TTC549 (cell line): ENCODE measurements around the gene GNPDA1.
A peak's percentile ranks its signal among the peaks of the same experiment; 100 is the strongest.

Experiments
- FAIRE-seq: peaks from 2 replicates; lab custom pipeline; 2012; peaks lifted over from hg19 to GRCh38; lab: Jason Lieb, UNC

The GNPDA1 gene

GRCh38 chr5:141992349-141992963 lies 20.4 kb downstream of the GNPDA1 start:
- peak; percentile 89 for FAIRE-seq

- no peak for FAIRE-seq
These were observed 23.1 kb downstream of the GNPDA1 start for GRCh38 chr5:141989720-141990119.

DNA sequence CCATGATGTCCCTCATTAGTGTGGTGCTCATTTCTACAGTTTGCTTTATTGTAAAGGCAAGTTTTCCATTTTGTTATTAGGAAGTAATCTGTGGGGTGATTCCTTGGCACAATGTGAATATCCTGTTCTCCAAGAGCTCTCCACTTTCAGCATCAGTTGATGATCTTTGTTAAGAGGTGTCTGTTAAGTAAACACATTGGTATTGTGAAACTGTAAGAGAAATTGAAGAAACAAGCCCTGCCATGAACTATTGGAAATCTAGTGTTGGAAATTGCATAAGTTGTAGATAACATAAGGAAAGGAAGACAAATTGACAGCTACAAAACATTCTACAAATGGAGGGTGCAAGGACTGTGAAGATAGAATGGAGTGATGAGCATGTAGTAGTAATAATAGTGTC lies 26.8 kb downstream of the GNPDA1 start:
- no peak for FAIRE-seq

DNA sequence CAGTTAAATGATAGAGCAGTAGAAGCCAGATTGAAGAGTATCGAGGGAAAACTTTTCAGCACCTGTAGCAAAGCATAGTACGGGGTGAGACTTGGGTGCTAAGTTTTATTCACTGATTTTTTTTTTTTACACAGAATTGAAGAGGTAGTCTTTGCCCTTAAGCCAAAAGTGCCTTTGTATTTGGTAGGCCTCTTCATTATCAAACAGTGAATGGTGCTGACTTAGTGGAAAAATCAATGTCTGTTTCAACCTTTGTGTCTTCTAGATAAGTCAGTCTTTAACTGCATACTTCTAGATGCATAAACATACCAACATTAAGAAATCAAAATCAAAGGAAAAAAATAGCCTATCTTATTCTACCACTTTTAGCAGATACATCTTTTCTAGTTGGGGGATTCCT lies 30.2 kb downstream of the GNPDA1 start:
- no peak for FAIRE-seq

GRCh38 chr5:141978389-141978788 lies 34.4 kb downstream of the GNPDA1 start:
- FAIRE-seq: no peak

DNA sequence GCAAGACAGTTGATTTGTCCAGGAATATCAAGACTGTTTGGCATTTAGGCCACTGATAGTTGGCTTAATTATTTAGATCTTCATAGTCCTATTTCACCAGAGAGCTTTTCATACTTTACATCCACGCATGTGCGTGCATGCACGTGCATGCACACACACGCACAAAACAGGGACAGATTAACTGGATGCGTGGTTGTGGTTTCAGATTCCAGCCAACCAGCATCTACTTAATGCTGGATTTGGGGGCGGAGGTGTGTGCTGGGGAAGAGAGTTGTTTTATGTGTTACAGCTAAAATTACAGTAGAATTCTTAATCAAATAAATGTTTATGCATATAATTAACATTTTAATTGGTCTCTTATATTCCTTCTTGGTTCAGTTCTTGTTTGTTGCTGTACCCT lies 36.7 kb downstream of the GNPDA1 start:
- FAIRE-seq: no peak

DNA sequence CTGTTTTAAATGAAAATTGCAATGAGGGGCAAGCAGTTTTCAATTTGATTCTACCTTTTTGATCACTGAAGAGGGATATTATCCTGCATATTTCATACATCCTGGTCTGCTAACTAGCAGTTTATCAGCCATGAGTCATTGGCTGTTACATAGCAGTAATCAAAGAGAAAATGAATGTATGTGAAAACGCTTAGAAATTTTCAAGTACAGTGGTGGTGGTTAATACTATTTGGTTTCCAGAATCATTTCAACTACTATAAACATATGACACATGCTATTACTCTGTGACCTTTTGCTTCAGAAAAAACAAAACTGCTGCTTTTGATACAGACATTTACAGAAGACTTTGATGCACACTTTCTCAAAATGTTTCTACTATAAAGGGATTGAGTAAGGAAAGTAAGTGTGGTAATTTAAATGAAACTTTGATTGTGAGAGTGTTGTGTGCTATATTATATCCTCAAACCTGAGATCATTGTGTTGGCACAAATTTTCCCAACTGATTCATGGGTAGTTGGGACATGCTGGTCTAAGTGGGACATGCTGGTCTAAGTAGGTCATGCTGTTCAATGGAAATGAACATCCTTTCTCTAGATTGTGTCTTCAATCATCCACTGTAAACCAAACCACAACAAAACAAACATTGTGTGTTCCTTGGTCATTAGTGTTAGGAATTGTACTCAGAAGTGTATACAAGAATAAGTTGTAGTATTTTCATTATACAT lies 38.8 kb downstream of the GNPDA1 start:
- no peak for FAIRE-seq

DNA sequence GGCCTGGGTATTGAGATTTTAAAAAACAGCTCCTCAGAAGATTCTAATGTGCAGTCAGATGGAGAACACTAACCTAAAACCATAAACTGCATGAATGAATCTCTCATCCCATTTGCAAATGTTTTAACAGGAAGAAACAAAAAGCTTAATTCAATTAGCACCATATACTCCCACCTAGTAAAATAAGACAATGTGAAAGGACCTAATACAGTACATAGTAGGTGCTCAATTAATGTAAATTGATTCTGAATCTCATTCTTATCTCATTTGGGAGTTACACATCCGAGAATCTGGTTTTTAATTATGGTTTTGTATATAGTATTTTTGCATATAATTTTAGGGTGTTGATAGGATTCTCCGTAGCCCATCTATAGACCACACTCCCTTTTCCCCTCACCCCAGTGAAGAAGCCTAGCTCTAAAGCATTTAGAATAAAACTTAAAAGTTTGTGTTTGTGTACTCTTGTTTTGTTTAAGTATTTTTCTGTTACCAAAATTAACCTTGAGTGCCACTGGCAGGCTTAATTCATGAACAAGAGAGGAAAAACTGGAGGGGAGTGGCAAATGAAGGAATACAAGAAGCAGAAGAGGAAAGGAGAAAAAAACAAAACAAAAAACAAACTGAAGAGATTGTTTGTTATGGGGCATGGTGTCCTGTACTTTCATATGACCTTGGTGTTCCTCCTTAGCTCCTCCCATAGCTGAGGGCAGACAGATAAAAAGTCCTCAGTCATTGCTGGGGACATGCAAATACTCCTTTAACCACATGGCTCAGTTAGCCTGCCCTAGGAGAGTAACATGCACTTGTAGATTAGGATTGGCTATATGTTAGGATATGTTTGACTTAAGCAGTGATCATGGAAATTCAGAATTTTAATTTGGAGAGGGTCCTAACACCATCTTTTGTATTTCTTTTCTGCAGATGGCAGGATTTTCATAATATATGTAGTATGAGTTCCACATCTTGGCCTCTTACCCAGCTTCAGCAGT lies 42.8 kb downstream of the GNPDA1 start:
- FAIRE-seq: no peak

GRCh38 chr5:141968914-141969608 lies 43.8 kb downstream of the GNPDA1 start, which contains the start of gene RNF14:
RNF14 (plus strand) TSS chr5:141969105; CDS start chr5:141973589, 4,484 bp downstream.
- FAIRE-seq: no peak

- FAIRE-seq: no peak
These were observed 45.9 kb downstream of the GNPDA1 start for GRCh38 chr5:141966963-141967333.

GRCh38 chr5:141966275-141966962 lies 46.4 kb downstream of the GNPDA1 start:
- no peak for FAIRE-seq

DNA sequence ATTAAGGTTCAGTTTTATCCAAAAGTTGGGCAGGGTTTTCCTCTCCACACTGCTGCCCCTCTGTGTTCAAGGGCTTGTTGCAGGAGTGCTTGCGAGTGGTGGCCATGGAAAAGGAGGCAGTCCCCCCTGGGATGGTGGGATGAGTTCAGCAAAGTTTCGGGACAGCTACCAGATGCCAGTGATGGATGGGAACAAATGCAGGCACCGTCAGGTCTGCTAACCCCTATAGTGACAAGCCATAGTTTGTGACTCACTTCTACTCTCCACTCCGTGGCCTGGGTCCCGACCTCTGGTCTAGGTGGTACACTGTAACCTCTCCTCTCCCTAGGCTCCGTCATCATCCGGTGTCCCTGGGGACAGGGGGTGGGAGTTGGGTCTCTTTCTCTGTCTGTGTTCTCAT lies 47.8 kb downstream of the GNPDA1 start:
- no peak for FAIRE-seq

DNA sequence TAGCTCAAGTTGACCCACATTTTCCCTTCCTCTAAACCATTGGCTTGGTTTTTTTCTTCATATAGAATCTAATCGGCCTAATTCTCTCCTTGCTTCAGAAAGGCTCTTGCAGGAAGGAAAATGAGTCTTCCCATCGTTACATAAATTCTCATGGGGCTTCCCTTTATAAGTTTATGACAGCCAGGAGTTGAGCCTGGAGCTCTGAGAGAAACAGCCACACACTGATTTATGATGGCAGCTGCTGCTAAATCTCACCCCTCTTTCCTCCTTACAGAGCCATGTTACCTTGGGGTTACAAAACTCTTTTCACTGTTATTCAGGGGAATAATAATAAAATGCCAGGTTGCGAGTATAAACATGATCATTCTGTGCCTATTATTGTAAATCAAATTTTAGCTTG lies 49.1 kb downstream of the GNPDA1 start:
- no peak for FAIRE-seq

- no peak for FAIRE-seq
These were observed 51.4 kb downstream of the GNPDA1 start for GRCh38 chr5:141961466-141961865.

DNA sequence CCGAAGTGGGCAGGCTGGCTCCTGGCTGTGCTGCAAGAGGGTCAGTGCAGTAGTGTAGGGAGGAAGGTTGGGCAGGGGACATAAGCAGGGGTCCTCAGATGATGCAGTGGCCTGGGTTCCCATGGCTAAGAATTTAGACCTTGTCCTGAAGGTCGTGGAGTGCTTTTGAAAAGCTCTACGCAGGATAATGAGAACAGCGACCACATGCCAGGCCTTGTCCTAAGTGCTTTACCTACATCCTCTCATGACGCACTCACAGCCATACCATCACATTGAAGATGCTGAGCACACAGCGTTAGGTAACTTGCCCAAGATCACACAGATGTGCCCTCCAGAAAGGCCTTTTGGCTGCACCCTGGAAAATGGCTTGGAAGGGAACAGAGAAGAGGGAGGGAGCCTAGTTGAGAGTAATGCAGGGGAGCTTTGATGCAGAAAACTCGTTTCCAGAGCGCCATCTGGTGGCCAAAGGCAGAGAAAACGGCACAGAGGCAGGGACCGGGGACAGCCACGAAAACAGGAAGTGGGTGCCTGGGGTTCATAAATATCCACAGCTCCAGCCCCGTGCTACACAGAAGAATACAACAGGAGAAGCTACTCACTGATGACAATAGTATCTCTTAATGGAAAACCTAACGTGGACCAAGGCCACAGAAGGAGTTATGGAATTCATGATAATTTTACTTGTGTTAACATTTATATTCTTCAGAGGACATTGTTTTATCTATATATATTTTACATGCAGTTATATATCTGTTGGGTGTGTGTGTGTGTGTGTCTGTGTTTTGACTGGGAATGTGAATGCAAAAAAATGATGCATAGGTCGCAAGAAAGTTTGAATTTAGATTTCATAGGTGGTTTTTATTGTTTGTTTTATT lies 52.1 kb downstream of the GNPDA1 start:
- FAIRE-seq: peak; percentile 48

DNA sequence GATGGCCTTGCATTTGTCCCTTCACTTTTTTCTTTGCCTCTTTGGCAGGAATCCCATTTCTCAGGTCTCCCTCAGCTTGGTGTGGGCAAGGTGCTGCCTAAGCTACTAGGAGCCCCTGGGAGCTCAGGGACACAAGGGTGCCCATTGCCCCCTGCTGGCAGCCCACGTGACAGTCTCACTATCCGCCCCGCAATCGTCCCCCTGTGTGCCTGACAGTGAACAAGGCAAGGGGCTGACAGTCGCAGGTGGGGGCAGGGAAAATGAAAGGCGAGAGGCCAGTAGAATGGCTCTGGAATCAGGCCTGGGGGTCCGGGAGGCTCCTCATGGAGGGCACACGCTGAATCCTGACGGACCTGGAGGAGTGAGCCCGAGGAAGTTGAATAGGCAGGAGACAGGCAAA lies 52.8 kb downstream of the GNPDA1 start:
- no peak for FAIRE-seq

GRCh38 chr5:141958546-141959172 lies 54.2 kb downstream of the GNPDA1 start:
- no peak for FAIRE-seq

DNA sequence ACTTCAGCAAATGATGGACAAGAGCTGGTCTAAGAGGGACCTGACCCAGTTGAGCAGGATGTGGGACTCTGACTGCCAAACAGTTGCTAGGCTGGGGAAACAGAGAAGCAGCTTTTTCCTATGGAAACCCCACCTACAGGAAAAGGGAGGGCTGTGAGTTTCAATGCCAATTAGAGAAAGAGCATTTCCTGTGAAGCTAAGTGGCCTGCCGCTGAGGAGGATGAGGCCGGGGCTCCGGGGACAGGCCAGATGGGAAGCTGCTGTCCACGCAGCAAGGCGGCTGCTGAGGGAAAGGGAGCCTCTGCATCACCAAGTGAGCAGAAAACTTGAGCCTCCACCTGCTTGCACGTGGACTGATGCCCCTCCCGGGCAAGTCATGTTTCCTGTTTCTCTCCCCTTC lies 54.7 kb downstream of the GNPDA1 start, which contains the start of gene PCDH12:
TSS of gene PCDH12 (minus strand) at position 90 of the 400 bp plus-strand sequence. CDS start 351 bp downstream, outside the sequence.
- no peak for FAIRE-seq

GRCh38 chr5:141957367-141957996 lies 55.3 kb downstream of the GNPDA1 start:
- FAIRE-seq: no peak
